DOHH2 (cell line): Measurements from ENCODE around the gene RABL3.

Source experiments
- CTCF ChIP-seq: fragments of 200-600 bp; sonication (generic); IDR thresholded peaks from one replicate; pipeline ENCODE4 v1.5.1; 2014; ENCODE audit warnings: antibody characterized with exemption, mild to moderate bottlenecking, low read depth, low read length; ENCODE audit not compliant: poor library complexity, severe bottlenecking
- EZH2phosphoT487 ChIP-seq: fragments of 200-600 bp; sonication (generic); IDR thresholded peaks from 2 replicates; pipeline ENCODE4 v1.6.1; 2017; ENCODE audit warnings: borderline replicate concordance, mild to moderate bottlenecking, antibody characterized with exemption, low read length, moderate library complexity, mixed read lengths

GRCh38 chr3:120641696-120642246 lies 100.5 kb downstream of the RABL3 start:
- TF ChIP-seq CTCF (no peak), EZH2phosphoT487 (no peak)
